Activated naive CD4-positive, alpha-beta T cell treated with anti-CD3 and anti-CD28 coated beads, Interleukin-2, amount 50 U/mL, for 16 hours (primary cell): ENCODE data around the gene STXBP6.
"Not testable (repeated sequence)": the region's sequence is repeated elsewhere in the genome, so short reads cannot be mapped to it uniquely, and the experiment has no call there.

ENCODE experiments used
- DNase-seq: peaks from one replicate; pipeline ENCODE4 v3.0.0-alpha.2; 2020

The STXBP6 gene

DNA sequence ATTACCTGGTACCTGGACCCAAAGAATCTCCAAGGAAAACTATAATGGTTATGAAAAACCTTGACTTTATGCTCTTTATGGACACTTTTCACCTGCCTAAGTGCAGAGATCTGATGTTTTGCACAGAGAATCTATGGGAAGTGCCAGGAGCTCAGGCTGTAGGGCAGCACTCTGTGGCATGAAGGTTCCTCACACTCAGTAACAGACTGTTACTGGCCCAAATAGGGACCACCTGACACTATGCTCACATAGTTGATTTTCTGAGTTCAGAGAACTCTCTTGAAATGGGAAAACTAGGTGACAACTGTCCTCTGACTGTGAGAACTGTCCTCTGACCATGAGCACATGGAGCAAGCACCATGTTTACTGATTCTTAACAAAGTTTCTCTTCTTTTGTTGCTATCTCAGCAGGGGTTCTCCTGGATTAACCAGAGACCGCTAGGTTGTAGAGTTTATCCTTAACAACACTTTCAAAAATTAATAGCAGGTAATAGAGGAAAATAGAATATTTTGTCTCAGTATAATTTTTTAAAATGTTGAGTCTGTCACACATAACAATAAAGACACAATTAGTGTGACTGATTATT, 101.6 kb downstream of the STXBP6 start:
- no peak for DNase-seq

DNA sequence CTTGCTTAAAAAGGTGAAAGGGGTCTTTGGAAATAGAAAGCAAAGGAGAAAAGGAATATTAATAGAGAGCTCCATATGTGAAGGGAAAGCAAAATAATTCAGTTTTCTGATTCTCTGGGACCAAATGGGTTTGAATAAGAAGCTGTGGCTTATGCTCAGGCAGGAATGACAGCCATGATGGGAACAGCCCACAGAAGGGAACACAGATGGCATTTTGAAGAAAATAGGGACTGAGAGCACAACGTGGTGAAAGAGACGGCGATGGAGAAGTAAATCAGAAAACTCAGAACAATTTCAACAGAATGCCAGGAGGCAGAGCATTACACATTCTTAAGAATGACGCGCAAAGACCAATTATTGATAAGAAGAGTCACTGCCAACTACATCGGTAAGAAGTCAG, 102.8 kb downstream of the STXBP6 start:
- DNase-seq: no peak

DNA sequence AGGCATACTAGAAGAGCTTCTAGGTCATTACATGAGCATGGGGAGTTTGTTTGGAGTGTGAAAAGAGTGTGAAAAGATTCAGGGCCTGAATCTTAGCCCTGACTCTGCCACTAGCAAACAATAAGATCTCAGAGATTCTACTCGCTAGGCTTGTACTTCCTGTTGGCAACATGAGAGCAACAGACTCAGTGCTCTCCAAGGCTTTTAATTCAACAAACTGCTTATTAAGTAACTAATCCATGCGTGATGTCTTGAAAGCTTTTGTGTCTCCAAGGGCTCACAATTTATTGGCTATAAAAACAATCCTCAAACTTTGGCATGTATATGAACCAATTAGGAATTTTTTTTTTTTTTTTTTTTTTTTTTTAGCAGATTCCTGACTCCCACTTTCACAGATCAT, 105.1 kb downstream of the STXBP6 start:
- DNase-seq: no peak

DNA sequence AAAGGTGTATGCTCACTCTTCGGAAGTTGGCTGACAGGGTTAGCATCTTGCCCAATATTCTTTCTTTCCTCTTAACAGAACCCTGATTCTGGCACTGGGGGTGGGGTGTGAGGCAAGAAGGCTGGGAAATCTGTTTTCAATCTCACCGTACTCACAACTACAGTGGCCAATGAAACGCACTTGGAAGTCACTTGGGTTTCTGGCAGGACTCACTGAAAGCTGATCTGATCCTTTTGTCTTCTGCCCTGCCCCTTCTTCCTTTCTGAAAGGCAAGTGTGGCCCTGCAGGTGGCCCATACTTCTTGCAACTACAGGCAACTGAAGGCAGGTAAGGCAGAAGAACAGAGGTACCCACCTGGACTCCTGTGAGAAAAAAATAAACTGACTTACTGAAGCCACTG, 106.9 kb downstream of the STXBP6 start:
- DNase-seq: no peak

DNA sequence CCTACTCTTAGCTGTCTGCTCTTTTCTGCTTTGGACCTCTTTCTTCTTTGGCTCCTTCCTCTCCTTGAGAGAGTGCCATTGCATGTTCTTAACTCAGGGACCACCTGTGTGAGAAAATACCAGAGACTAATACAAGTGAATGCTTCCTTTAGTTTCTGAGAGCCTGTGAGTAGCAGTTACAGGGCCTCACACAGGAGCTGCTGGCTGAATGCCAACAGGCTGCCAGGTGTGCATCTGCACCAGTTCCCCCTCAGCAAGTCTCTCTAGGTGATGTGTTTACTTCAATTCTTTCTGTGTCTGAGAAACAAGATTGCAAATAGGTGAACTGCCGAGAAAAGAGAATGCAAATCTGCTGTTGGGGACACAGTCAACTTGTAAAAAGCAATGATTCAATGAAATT, 108.2 kb downstream of the STXBP6 start:
- no peak for DNase-seq

DNA sequence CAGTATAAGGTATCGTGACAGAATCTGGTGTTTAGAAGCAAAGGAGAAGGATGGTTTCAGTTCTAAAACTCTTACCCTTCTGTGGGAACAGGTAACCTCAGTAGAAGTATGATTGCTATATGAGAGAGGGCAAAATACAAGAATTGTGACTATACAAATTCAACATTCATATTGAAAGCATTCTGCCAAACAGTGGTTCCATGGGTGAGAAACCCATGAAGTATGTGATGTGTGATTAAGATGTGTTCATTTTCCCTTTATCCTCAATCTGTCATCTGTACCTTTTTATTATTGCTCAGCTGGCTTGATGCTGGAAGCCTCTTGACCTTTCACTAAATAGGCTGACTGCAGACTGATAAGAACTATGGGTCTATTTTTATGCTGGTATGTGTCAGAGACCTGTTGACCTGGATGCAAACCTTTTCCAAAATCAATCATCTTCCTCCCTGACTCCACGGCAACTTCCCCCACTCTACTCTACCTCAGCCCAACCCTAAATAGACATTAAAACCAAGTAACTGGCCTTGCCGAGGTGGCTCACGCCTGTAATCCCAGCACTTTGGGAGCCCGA, 109.6 kb downstream of the STXBP6 start:
- no peak for DNase-seq

DNA sequence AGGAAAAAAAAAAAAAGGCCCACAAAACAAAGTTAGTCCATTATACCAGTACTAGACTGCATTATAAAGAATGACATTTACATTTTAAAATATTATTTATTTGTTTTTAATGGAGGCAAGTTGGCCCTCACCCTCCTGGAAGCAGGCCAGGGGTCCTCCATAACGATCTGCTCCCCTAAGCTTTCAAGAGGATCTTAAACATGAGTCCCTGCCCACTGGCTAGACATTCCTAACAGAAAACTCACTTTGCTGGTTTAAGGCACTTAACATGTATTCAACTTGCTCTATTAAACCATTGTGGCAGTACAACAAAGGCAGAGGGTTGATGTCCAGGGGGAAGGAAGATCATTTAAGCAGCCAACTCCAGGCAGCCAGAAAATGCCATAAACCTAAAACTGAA, 111.4 kb downstream of the STXBP6 start:
- no peak for DNase-seq

DNA sequence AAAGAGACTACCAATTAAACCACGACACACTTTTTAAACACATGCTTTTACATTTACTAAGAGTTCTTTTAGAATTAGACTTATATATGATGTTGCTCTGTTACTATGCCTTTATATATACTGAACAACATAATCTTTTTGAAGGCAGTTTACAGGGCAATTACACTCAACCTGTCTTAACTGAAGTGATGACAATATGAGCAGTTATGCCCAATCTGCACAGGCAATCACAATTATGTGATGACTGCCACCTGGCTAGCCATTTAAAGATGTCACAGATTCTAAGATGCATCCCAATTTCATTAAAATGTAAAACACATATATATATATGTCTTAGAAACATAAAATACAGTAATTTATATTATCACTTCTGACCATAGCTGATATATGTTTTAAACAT, 112.6 kb downstream of the STXBP6 start:
- DNase-seq: no peak

DNA sequence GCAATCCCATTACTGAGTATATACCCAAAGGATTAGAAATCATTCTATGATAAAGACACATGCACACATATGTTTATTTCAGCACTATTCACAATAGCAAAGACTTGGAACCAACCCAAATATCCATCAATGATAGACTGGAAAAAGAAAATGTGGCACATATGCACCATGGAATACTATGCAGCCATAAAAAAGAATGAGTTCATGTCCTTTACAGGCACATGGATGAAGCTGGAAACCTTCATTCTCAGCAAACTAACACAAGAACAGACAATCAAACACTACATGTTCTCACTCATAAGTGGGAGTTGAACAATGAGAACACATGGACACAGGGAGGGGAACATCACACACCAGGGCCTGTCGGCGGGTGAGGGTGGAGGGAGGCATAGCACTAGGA, 113.2 kb downstream of the STXBP6 start:
- not testable (repeated sequence) for DNase-seq

DNA sequence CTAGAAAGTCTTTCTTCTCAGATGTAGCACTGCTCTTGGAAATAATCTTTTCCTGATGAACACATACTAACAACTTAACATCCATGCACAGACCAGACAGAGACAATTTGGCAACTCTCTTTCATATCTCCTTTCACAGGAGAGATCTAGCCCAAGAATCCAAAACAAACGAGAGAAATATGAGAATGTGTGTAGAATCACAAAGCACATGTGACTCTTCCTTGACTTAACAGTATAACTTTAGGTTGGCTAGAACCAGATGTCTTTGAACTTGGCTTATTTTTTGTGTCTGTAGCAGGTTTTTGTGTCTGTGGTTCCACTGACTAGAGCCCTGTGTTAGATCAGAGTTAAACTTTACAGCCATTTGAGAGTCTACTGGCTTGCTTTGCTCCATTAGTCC, 114.2 kb downstream of the STXBP6 start:
- no peak for DNase-seq

DNA sequence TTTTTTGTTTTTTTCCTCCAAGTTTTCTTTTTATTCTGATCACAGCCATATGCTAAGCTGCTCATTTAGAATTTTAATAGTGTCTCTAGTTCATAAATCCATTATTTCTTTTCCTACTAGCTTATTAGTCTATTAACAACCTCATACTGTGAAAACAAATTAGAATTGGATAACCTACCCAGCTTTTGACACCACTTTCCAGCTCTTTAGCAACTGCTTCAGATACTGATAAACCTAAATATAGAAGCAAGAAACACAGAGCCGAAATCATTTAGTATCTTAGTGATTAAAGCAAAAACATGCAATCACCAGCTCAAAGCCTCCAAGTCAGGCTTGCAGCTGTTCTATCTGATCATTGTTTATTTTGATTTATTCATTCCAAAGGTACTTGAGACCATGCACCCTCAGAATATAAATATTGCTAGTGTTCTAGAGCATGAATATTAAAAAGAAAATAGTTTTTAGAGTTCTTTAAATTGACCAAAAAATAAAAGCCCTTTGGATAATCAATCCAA, 121.5 kb downstream of the STXBP6 start:
- DNase-seq: no peak

DNA sequence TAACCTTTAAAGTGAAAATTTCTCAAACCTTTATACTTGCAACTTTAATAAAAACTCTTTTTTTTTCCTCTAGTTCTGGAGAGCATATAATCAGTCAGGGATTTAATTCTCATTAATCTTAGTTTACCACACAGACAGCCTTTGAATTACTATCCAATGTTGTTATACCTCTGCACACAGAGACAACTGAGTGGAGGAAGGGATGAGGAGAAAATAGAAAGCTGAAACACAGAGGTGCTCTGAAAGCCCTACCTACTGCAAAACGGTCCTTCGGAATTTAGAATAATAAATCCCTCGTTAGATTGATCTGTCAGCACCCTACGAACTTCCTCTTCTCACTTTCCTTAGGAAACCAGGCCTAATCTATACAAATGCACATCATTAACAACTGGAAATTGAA, 122.1 kb downstream of the STXBP6 start:
- no peak for DNase-seq

DNA sequence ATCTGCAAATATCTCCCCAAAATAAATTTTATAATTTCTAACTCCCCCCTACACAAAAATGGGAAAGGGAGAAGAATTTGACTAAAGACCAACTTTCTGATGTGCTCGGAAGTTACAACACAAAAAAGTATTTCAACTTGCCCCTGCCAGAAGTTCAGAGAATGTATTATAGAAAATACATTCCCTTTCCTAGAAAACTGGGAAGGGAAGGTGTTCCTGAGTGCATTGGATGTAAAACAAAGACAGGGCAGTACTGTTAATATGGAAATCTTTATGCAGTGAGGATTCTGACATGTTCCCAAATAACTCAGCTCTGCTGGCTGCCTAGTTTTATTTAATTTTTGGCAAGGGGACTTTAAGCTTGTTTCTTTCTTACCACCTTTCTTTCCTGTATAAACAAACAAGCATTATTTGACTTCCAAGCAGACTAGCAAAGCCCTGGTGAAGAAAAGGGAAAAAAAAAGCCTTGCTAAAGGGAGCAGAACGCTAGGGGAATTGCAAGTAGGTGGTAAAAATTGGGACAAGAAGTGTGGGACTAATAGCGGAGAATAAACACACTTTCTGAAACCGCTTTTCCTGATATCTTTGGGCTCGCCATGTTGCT, 124.1 kb downstream of the STXBP6 start:
- DNase-seq: no peak

DNA sequence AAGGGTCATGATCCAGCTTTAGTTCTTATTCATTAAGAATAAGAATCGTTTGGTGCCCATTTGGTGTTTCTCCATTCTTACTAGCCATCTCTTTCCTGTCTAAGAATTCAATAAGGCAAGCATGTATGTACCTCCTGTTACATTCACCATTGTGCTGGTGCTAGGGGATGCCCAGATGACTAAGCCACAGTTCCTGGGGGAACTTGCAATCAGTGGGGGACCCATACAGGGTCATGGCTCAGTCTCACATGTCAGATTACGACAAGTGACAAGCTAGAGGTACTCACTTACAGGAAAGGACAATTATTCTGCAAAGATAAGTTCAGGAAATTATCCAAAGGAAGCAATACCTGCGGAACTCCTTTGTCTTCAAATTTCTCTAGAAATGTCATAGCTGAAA, 125.4 kb downstream of the STXBP6 start:
- DNase-seq: no peak

DNA sequence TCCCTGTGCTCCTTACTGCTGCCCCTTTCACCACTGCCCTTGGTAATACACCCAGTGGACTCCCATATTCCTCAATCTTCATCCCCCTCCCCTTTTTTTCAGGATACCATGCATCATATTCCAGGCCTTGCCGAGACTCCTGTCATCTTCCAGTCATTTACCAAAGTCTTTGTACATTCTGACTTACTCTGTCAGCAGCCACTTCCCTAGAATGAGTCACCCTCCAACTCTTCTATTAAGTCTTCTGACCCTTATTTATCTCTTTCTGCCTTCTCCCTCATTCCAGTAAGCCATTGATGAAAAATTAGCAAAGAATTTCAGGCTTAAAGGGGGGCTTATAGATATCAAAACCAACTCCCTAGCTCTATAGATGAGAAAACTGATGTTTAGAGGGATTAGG, 128.0 kb downstream of the STXBP6 start:
- DNase-seq: no peak

DNA sequence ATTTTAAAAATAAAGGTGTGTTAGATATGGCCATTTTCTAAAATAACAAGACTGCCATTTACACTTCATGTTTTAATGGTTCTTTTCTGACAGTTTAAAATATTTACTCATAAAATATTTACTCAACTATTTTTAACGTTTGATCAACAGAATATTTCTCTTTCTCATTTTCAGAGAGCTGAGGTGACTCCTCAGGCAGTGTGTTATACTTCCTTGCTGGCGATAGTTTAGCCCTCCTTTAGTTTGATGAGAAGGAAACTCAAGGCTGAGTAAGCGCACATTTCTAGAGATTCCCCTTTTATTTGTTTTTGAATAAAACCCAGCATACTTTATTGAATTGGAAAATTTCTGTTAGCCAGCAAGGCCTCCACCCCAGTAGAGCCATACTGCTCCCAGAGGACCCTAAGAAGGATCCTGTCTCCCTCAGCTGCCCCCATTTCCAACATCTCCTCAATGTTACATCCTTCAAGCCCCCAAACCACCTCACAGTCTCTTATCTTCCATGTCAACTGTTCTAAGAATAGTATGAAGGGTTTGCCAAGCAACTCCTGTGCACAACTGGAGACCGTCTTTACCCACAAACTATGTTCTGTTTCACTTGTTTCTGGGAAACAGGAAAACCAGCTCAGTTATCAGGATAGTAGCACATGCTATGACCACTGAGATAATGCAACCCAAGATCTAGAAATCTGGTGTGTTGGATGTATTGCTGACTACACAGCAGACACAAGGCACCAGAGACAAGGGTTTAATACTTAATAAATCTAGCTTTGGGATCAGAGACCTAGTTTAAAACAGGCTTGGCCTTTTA, 129.5 kb downstream of the STXBP6 start:
- DNase-seq: no peak

DNA sequence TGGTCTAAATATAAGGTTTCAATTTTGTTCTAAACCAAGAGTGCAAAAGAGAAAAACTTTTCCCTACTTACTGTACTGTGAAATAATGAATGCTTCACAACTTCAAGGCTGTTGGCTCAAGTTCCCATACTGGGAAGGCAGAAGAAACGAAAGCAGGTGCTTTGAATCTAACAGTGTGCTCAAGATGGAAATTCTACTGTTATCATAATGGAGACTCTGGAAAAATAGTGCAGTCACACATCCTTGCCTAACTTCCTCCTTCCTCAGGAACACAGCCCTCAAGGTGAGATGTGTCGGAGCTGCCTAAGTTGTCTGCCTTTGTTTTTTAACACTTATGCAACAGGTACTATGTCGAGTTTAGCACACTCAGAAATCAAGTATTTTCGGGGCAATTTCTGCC, 131.1 kb downstream of the STXBP6 start:
- DNase-seq: no peak

DNA sequence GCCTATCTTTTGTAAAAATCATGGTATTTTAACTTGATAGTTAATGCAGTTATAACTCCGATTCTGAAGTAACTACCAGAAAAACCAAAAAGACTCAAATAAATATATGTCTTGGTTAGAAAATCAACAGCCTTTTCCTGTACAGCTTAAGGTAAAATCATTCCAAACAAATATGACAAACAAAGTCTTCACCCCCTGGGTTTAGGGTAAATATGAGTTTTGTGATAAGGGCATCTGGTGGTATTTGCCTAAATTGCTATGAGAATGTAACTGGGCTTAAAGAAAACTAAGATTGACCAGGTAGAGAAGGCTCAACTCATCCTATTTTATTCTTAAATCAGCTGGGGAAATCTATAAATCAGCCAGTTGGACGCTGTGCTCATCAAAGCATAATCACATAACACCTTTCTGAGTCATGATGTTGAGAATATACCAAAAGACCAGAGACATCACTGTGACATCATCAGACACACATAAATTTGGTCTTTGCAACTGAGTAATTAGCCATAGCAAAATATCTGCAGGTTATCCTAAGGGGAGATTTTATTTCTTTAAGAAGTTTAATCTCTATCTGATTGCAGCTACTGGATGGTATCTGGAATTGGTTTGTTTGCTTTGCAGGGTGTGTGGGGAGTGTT, 133.9 kb downstream of the STXBP6 start:
- DNase-seq: no peak

DNA sequence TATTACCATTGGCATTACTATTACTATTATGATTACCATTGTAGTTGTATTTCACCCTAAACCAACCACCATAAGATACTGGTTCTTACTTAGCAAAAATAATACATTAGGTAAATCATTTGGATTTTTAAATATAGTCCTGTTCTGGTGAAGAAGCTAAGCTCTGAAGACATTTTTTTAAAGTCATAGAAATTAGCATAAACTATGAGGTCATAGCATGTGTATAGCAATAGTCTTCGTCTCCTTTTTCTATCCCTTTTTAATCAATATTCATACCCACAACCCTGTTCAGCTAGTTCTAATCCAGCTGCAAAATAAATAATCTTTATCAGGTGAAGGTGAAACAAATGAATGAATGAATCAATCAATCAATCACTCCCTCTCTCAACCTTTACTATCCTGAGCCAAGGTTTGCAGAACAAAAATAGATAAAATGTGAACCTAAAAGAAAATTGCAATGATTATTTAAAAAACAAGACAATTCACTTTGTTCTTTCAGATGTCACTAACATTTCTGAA, 134.5 kb downstream of the STXBP6 start:
- DNase-seq: no peak

DNA sequence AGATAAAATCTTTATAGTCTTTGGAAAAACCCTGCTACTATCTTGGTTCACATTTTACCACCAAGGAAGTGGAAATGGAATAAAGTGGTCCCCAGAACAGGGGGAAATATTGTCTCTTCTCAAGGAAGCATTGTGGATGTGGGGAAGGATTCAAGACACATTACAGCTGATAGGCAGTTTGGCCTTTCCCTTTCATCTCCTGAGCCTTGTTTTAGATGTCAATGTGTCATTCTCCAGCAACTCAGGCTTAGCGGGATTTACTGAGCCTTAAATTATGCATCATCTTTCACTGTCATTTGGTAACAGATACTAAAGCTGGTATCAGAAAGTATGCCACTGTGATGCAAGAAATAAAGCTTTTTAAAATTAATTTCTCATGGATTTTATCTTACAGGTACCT, 136.2 kb downstream of the STXBP6 start:
- DNase-seq: no peak

DNA sequence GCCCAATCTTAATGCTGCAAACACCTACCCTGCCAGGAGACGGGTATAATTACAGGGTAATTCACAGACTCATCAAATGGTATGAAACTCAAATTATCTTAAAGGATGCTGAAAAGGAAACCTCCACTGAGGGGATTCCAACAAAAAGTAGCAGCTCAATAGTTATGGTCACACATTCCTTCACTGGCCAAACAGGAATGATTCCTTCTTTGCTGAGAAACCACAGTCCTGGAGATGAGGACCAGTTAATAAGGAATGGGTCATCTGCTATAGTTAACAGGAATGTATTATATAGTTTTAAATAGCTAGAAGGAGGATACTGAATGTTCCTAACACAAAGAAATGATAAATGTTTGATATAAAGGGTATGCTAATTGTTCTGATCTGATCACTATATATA, 136.9 kb downstream of the STXBP6 start:
- DNase-seq: no peak

DNA sequence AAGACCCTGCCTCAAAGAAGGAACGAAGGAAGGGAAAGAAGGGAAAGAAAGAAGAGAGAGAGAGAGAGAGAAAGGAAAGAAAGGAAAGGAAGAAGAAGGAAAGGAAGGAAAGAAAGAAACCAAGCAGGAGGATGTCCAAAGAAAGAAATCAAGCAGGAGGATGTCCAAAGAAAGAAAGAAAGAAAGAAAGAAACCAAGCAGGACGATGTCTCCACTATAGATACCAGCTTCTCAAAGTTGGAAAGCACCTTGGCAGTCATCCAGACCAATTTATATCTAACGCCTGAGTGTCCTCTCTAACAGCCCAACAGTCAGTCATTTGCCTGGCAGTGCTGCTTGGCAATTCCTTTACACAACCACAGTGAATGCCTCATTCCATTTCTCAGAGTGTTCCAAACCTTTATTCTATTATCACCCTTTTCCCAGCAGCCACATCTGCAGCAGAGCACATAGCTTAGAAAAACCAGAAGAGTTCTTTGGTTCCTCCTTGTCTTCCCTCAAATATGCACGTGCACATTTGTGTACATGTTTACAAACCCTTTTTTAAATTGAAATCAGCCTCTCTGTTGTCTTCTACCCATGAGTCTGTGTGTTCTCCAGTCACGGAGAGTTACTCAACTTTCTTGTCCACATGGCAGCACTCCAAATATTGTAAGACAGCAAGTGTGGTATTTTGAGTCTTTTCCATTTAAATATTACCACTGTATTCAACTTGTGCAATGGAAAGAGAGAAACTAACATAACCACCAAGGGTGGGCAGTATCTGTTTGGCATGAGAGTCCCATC, 138.4 kb downstream of the STXBP6 start:
- DNase-seq: no peak
